Skin epidermis (tissue), 12 donors: Measurements from ENCODE around the gene LTC4S.

Experiments
- H3K27ac ChIP-seq, 21 experiments: fragments of 200-600 bp; sonication (generic) in 11 of 21; one replicate each; pipeline ENCODE4 v1.5.0; 2020; ENCODE audit warnings: mild to moderate bottlenecking in 3 of 21, inconsistent platforms in 2 of 21, moderate library complexity in 2 of 21
- H3K4me3 ChIP-seq, 7 experiments: fragments of 200-600 bp; sonication (generic) in 2 of 7; one replicate each; pipeline ENCODE4 v1.5.0; 2020; ENCODE audit warnings: inconsistent platforms in 2 of 7, mild to moderate bottlenecking in 2 of 7, moderate library complexity in 1 of 7

LTC4S gene

DNA sequence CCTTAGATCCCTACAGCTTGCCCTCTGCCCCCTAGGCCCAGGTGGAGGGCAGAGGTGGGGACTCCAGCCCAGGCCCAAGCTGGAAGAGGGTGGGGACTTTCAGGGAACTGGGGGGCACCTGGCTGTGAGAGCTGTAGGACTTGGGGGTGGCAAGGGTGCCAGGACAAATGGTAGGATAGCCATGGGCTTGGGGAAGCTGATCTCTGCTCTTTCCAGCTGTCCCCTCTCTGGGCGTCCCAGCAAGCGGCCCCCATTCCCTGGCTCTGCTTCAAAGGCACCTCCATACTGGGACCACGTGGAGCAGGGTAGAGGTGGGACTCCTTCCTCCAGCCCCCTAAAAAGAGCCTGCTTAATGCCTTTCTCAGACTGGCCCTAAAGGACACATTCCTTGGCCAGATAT, 385 bp downstream of the LTC4S start:
- Histone ChIP-seq H3K4me3 (peak overlapping the region in 4 of 7 experiments; percentile 1 to 18 (median 8)), H3K27ac (peak overlapping the region in 20 of 21 experiments; percentile 2 to 91 (median 70))

DNA sequence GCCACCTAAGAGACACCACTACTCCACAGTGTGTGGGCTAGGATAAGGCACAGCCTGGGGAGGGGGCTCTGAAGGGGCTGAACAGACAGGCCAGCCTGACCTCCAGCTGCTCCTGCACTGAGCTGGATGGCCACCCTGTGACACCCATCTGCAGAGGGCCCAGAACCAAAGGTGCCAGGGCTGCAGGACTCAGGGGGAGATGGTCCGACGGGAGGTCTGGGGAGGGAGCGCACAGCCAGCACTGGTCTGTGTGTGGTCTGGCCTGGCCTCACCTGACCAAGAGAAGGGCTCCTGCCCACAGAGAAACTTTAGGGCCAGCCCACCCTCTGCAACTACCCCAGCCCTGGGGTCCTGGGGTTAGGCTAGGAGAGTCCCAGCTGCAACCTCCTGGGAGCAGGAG, 789 bp downstream of the LTC4S start:
- Histone ChIP-seq H3K4me3 (peak overlapping the region in 5 of 7 experiments; percentile 18 to 72 (median 58)), H3K27ac (peak overlapping the region in 17 of 21 experiments; percentile 2 to 91 (median 70))

DNA sequence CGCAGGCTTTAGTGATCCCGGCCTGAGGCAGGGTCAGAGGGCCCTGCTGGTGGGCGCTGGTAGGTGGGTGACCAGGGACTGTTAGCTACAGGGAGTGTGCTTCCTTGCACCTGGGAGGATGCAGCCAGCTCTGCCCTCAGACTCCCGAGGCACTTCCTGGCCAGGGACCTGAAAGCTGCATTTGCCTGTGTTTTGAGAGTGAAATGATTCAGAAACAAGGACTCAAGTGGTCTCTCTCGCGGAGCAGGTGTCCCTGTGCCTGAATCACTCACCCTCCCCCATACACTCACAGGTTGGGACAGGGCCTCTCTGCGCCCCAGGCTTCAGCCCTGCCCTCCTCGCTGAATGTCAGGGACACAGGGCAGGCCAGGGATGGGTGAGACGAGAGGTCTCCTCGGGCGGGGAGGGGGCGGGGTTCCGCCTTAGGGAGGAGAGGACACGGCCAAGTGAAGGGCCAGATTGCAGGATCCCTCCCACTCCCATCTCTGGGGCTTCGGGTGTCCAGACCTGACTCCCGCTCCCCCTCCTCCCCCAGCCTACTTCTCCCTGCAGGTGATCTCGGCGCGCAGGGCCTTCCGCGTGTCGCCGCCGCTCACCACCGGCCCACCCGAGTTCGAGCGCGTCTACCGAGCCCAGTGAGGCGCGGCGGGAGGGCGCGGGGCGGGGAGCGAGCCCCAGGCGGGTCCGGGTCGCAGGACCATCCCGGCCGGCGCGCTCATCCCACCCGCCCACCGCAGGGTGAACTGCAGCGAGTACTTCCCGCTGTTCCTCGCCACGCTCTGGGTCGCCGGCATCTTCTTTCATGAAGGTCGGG, 1.5 kb downstream of the LTC4S start:
- peak overlapping the region; percentile 49 to 72 (median 68) for H3K4me3 ChIP-seq
- H3K27ac ChIP-seq: peak overlapping the region; percentile 40 to 91 (median 83)

DNA sequence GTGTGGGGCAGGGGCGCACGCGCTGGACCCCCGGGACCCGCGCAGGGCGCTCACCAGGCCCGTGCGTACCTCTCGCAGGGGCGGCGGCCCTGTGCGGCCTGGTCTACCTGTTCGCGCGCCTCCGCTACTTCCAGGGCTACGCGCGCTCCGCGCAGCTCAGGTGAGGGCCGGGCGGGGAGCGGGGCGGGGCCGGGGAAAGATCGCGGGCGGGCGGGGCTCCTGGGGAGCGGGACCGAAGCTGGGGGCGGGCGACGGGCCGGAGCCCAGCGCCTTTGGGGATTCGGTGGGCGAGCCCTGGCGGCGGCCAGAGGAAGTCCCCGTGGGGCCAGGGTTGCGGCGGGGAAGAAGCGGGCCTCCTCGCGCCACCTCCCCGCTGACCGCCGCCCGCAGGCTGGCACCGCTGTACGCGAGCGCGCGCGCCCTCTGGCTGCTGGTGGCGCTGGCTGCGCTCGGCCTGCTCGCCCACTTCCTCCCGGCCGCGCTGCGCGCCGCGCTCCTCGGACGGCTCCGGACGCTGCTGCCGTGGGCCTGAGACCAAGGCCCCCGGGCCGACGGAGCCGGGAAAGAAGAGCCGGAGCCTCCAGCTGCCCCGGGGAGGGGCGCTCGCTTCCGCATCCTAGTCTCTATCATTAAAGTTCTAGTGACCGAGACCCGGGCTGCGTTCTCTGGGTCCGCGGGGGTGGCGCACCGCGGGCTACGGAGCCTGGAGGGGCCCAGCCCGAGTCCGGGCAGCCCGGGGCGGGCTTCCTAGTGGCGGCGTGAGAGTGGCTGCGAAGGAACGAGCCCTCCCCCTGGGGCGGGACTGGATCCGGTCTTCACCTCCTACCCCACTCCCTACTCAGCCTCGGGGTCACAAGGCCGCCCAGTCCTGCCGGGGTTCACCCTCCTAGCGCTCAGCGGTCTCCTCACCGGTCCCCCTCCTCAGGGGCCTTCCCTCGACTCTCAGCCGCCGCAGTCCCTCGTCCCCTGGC, 2.4 kb downstream of the LTC4S start:
- Histone ChIP-seq H3K4me3 (peak overlapping the region; percentile 49 to 72 (median 68)), H3K27ac (peak overlapping the region; percentile 40 to 91 (median 83))

DNA sequence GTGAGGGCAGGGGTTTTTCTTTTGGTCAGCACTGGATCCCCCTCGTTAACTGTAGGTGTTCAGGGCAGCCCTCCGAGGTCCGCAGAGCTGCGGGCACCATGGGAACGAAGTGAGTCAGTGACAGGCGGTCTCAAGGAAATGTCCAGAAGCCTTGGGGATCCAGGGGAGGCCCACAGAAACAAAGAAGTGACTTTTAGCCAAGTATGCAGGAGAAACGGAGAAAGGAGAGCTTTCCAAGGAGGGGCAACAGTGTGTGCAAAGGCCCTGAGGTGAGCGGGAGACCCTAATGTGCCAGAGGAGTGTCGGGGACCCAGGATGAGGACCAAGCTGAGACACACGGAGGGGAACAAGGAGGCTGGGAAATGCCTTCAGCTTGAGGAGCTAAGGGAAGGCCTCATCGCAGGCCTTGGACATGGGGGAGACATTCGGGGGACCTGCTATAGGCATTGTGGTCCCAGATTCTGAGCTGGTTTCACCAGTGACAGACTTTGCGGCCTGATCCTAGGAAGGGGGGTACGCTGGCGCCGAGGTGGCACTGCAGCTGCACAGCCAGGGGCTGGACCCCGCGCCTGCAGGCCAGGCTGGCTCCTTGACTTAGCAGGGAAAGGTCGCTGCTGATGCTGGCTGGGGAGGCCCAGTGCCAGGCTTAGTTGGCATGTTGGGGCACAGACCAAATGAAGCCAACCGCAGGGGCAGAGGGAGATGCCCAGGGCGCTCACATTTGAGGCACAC, 3.3 kb downstream of the LTC4S start:
- H3K4me3 ChIP-seq: peak overlapping the region in 5 of 7 experiments; percentile 51 to 72 (median 69)
- peak overlapping the region in 19 of 21 experiments; percentile 67 to 91 (median 83) for H3K27ac ChIP-seq

DNA sequence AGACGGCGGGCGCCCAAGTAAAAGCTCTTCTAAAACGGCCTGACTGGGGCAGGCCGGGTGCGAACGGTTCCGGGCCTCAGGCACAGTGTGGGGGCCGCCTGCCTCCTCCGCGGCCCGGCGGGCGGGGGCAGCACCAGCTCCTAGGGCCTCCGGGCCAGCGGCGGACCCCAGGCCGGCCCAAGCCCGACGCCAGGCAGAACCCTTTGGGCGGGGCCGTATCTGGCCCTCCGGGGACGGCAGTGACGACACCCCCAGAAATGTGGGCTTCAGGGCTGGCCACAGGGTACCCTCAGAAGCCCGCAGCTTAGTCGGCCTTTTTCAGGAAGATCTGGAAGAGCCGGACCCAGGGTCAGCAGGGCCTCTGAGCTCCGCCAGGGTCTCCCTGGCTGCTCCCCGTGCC, 4.0 kb downstream of the LTC4S start:
- Histone ChIP-seq H3K27ac (no peak overlapping the region), H3K4me3 (no peak overlapping the region)

DNA sequence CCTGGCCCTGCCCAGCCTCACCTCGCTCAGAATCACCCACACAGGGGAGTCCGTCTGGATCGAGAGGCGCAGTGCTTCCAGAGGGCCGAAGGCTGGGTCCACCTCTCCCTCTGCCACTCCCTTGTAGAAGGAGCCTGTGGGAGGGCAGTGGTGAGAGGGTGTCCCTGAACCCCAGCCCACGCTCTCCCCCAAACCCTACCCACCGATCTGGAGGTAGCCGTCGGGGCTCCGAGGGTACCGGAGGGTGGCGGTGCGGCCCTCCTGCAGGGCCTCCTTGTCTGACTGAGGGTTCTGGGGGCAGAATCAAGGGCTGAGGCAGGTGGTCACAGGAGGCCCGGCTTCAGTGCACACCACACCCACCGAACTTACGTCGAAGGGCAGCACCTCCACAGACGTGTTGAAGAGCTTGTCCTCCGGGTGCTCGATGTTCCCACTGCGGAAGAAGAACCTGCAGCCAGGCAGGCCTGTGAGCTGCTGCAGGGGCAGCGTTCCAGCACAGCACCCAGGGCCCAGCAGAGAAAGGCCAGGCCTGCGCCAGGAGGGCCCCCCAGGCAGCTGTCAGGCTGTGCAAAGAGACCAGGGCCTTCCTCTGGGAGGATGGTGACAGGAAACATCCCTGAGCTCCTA, 4.5 kb downstream of the LTC4S start:
- Histone ChIP-seq H3K27ac (no peak overlapping the region), H3K4me3 (no peak overlapping the region)

DNA sequence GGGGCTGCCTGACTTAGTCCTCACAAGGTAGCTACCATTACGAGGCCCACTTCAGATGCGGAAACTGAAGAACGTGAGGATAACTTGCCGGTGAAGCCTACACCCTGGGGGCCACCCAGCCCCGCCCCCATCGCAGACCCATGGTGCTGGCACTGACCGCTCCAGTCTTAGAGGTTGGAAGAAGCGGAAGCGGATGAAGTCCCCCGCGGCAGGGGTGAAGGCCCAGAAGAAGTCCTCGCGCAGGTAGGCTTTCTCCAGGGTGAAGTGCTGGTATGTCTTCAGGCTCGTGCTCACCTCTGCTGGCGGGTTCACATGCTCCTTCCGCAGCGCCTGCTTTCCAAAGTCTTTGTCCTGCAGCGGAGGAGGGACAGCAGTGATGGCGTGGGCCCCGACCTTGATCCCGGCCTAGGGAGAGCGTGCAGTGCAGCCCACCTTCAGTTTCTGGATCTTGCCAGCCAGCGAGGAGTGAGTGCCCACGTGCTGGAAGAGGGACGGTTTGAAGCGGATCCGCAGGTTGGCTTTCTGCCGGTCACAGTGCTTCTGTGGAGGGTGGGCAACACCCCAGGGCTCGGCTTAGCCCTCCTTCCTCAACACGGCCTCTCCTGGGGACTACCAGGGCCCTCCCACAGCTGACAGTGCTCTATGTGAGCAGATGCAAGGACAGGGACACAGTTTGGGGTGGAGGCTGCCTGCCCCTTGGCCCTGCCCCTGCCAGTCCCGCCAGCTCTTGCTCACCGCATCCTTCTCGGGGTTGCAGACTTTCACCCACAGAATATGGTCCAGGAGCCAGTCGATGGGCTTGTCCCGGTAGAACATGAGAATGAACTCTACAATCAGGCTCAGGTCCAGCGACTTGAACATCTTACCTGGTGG, 5.2 kb downstream of the LTC4S start:
- Histone ChIP-seq H3K27ac (no peak overlapping the region), H3K4me3 (no peak overlapping the region)

DNA sequence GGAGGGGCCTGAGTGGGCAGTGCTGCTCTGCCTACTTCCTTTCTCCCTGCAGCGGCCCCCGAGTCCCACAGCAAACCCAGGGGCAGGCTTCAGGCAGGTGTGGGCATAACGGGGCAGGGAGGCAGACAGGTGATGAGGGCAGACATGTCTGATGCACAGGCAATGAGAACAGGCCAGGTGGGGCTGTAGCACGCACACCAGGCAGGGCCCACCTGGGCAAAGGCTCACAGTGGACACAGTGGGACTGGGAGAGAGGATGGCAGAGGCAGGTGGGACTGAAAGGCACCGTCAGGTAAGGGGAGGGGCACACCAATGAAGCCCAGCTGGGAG, 5.8 kb downstream of the LTC4S start:
- Histone ChIP-seq H3K4me3 (no peak overlapping the region), H3K27ac (no peak overlapping the region)

DNA sequence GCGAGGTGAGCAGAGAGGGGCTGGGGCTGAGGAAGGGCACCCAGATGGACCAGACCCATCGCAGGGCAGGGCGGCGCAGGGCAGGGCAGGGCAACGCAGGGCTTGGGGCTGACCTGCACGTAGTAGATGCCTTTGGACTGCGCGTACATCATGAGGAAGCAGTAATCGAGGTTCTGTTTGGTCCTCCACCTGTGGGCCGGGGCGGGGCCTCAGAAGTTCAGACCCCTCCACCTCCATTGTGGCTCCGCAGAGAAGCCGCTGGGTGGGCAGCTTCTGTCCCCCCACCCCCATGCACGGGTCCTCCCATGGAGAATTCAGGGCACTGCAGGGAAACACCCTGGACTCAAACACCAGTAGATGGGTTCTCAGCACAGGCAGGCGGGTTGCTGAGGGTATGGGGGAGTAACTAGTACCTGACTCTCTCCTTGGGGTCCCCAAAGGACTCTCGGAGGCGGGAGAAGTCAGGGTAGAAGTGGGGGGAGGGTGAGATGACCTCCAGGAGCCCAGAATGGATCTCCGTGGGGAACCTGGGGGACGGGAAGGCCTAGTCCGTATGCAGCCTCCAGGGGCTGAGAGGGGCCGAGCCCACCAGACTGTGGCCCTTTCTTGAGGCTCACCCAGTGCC, 6.4 kb downstream of the LTC4S start:
- Histone ChIP-seq H3K27ac (no peak overlapping the region), H3K4me3 (no peak overlapping the region)

DNA sequence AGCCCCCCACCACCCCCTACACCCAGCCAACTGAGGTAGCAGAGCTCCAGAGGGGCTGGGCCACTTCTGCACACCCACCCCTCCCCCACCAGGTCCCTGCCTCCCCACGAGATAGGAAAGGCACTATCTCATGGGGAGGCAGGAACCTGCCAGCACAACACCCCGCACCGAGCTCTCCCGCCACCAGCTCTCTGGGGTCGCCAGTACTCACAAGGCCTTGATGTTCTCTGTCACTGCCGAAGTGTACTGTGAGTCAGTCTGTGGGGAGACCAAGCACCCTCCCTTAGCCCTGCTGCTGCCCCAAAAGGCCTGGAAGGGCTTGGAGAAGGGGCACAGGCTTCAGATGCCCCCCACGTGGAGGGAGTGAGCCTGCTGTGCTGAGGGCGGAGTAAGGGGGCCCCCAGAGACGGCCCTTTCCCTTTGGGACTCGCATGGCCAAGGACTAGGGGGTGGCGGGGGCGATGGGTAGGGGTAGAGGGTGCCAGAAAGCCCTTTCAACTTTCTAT, 7.0 kb downstream of the LTC4S start:
- Histone ChIP-seq H3K27ac (no peak overlapping the region), H3K4me3 (no peak overlapping the region)

DNA sequence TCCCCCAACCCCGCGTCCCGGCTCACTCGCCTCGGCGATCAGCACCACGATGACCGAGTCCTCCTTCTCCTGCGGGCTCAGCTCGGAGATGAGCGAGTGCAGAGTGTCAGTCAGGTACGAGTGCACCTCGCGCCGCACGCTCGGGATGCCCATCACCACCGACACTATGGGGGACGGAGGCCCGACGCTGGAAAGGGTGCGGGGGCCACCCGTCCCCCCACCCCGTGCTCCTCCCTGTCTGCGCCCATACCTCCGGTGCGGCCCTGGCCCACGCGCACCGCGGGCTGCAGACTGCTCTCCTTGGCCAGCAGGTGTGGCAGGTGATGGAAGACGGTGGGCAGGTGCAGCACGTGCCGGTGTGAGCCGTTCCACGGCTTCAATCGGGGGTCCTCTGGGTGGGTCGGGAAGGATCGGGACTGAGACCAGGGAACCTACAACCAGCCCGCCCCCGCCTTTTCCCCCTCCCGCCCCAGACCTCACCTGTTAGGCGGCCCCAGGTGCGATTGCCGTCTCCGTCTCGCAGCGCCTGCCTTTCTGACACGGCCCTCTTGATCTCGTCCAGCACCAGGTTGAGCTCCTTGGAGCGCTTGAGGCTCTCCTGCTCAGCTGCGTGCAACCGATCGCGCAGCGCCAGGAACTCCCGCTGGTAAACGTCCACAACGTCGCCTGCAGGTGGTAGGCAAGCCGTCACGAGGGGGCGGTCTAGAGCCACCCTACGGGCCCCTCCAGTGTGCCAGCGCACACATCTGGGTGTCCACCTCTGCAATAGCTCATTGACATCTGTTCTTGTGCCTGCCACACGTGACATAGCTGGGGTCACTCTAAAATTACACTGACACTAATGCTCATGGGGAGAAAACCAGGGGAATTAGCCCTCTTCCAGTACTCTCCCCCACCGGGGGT, 7.8 kb downstream of the LTC4S start:
- no peak overlapping the region for H3K4me3 ChIP-seq
- H3K27ac ChIP-seq: no peak overlapping the region

DNA sequence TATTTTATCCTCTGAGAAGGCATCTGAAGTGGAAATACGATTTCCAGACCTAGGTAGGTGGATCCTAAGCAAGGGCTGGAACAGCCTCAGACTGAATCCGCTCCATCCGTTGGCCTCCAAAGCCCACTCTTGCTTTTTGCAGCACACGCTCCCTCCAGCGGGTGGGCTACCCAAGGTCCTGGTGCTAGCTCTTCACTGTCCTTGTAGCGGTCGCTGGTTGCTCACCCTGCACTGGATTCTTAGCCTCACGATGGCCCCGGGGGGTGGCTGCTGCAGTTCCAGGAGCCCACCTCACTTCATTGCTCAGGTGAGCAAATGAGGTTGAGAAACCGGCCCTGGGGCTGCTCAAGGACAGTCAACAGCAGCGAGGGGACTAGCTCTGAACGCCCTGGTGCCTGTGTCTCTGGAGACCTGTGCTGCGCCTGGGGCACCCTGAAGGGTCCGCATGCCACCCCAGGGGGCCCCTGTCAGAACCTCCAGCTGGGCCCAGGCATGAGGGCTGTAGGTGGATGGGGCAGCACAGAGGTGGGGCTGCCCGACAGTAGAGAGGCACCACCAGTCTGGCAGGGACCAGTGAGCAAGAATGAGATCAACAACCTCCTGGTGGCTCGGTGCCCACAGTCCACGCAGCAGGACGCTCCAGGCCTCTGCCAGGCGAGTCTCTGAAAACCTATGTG, 8.6 kb downstream of the LTC4S start:
- Histone ChIP-seq H3K4me3 (no peak overlapping the region), H3K27ac (peak overlapping the region in 1 of 21 experiments; percentile 27)

DNA sequence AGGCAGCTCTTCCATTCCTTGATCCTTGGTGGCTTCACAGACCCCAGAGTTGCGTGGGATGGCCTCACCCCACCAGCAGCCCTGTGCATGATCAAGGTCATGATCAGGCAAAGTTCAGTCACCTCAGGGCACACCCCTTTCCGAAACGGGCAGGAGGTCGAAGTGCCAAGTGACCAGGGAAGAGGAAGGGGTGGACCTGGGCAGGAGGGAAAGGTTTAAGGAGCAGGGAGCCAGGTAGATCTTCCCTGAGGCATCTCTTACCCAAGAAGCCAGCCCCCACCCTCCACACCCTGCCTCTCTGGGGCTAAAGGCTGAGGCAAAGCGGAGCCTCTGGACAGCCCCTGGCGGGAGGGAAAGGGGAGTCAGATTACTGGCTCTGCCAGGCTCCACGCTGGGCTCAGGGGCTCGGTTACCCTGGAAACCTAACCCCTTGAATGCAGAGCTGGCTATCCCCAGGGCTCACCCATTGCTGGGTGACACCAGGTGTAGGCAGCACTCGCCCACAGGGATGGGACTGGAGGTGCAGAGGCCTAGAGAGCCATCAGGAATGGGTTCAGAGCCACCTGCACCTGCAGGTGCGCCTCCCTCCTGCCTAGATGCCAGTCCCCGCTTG, 9.3 kb downstream of the LTC4S start:
- Histone ChIP-seq H3K27ac (peak overlapping the region in 8 of 21 experiments; percentile 9 to 96 (median 40)), H3K4me3 (no peak overlapping the region)

DNA sequence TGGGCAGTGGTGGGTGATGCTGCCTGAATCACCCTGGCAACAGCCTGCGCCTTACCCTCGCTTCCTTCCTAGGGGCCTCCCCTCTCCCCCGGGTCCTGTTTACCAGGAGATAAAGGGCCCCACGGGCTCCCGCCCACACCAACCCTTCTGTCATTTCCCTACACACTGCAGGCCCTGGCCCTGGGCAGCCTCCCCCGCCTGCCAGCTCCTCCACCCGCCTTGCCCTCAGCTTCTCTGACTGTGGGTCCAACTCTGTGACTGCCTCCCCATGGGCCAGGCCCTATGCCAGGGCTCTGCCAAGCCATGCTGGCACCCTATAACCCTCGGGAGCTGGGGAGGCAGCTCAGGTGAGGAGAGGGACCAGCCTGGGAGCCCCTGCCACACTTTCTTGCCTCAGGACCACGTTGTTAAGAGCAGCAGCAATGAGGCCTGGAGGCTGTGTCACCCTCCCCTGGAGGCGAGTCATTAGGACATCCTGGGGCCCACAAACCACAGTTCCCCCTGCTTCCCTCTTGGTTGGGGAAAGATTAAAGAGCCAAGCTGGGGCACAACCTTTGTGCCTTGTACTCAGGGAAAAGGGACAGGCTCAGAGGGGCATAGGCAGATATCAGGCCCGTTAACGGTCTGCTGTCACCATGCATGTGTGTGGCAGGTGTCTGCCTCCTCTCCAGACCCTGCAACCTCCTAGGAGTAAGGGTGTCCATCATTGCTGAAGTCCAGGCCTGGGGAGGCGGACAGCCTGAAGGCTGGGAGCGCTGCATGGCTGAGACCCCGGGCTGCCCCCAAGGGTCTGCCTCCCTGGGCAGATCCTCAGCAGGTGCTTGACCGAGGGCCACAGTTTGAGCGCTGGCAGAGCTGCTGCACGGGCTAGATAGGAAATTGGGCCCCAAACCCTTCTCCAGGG, 10.1 kb downstream of the LTC4S start:
- H3K4me3 ChIP-seq: no peak overlapping the region
- H3K27ac ChIP-seq: peak overlapping the region in 12 of 21 experiments; percentile 1 to 96 (median 51)
